GM19438 (cell line): ENCODE measurements around the gene GALNT10.
"Not testable (repeated sequence)": the region's sequence is repeated elsewhere in the genome, so short reads cannot be mapped to it uniquely, and the experiment has no call there.

Experiments
- ATAC-seq: cut with Tn5 transposase; IDR thresholded peaks from one replicate; pipeline ENCODE4 v1.9.1; 2021; ENCODE audit warnings: low read depth; ENCODE audit not compliant: unreplicated experiment

GALNT10 gene

DNA sequence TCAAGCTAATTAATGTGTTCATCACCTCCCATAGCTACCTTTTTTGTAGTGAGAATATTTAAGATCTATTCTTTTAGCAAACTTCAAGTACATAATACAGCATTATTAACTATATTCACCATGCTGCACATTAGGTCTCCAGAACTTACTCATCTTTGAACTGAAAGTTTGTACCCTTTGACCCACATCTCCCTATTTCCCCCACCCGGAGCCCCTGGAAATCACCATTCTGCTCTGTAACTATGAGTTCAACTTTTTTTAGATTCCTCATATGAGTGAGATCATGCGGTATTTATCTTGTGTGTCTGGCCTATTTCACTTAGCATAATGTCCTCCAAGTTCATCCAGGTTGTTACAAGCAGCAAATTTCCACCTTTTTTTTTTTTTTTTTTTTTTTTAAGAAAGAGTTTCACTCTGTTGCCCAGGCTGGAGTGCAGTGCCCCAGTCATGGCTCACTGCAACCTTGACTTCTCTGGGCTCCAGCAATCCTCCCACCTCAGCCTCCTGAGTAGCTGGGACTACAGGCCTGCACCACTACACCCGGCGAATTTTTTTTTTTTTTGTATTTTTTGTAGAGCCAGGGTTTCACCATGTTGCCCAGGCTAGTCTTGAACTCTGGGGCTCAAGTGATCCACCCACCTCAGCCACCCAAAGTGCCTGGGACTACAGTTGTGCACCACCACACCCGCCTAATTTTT lies 154.9 kb downstream of the GALNT10 start:
- no peak for ATAC-seq

DNA sequence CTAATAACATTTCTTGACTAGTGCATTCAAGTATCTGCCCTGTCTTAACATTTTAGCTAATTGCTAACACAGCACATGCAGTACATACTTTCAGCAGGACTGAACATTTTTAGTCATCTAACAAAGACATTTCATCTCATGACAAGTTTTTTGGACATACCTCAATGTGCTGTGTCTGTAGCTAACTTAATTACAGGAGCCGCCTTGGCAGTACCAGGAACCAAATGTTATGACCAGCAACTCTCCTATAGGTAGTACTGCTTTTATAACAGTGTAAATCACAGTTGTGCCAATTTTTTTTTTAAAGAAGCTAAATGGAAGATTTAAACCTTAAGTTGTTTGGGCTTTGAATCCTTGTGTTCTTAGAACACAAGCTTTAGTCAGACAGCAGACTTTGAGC lies 155.9 kb downstream of the GALNT10 start:
- no peak for ATAC-seq

DNA sequence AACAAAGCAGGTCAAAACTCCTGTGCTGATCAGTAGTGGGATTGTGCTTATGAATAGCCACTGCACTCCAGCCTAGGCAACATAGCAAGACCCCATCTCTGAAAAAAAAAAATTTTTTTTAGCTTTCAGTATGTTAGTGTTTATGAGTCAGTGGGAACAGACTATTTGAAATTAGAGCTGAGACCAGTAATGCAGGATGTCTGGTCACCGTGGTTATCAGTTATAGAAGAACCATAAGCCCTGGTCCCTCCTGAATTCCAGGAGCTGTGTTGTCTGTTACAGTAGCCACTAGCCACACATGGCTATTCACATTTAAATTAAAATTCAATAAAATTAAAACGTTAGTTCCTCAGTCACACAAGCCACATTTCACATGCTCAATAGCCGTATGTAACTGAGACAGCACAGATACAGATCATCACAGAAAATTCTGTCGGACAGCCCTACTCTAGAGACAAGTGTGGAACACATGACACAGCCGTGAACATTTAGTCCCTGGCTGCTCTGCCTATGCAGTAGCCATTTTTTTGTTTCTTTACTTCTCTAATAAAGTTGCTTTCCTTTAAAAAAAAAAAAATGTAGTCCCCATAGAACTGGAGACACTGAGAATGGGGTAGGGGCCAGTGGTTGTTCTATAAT lies 159.2 kb downstream of the GALNT10 start:
- ATAC-seq, result no peak

DNA sequence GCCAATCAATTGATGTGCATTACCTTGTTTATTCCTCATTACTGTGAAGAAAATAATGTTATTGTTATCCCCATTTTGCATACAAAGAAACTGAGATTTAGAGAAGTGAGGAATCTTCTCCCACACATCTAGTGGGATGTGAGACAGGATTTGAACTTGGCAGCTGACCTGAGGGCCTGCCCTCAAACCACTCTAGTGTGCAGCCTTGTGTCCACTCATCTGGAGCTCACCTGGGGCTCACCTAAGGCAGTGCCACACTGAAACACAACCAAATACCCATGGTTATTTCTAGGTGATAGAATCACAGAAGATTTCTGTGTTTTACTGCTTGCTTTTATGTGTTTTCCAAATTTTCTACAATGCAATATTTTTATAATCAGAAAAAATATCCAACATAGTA lies 160.6 kb downstream of the GALNT10 start:
- ATAC-seq, result no peak

DNA sequence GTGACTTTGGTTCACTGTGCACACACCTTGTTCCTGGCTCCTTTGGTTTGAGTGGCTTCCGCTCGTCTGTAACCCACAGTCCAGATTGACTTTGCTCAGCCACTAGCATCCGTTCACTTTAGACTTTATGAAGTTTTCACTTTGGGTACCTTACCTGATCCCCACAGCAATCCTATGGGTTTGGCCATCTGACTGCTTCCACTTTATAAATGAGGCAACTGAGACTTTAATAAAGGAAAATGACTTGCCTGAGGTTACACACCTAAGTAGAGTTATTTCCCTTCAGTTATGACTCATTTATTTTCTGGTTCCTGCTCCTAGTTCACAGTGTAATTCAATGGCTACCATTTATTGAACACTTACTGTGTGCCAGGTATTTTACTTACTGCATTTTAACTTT lies 161.0 kb downstream of the GALNT10 start:
- no peak for ATAC-seq

DNA sequence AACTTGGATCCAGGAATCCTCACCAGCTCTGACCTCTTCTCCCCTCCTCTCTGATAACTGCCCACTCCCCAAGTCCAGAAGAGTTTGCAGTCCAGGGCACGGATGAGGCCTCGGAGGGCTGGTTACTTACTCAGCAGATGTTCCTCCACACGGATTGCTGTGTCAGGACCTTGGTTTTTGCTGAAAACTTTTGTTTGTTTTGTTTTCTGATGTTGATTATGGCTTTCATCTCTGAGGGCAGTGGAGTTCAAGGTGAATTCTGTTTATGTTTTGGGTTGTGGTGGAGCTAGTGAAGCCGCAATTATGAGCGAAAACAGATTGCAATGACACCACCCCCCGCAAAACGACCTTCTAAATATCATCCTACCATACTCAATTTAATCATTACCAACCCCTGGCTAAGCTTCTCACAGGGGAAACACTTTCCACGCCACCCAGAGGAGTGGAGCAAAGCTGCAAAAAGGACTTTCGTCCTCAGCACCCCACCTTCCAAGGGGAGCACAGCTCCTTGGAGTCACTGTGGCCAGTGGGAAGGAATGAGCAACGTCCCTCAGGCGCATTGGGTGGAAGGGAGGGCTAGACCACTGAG lies 162.5 kb downstream of the GALNT10 start:
- ATAC-seq, result no peak

DNA sequence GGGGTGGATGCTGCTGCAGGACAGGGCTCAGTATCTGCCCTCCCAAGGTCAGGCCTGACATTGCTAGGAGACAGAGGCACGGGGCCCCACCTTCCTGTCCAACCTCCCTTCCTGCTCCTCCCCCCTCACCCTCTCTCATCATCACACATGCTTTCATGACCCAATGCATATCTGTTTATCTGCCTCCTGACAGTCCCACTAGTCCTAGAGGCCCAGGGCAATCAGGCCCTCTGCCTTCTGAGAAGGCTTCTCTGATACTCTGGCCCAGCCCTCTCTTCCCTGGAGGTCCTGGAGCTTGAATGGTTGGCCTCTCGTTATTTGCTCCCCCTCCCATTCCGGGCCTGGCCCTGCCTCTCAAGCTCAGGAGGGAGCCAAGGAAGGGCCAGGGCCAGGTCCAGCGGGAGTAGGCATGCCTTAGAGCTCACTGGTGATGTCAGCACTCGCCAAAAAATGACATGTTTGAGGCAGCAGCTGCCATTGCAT lies 164.6 kb downstream of the GALNT10 start:
- no peak for ATAC-seq

DNA sequence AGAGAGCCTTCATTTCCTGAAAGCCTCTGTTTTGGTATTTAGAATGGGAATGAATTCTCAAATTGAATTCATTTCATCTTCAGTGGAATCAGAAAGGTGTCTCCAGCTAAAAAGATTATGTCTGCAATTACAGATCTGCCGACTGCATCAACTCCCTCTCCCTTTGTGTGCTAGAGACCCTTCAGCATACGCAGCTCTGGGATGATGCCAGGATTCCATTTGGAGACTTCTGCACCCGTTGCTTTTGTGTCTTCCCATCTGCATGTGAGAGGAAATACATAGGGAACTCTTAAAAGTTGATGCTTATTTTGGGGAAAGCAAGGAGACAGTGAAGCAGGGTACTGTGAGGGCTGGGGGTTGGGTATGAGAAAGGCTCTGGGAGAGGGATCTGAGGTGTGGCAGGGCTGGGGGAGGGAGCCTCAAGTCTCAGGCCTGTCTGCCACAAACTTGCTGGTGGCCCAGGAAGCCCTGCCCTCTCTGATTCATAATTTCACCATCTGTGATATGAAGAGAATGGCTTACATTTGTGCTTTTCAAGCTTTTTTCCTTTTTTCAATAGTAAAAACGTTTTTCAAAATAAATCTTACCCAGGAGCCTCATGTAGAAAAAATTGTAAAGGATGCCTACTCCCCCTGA lies 165.6 kb downstream of the GALNT10 start:
- no peak for ATAC-seq

DNA sequence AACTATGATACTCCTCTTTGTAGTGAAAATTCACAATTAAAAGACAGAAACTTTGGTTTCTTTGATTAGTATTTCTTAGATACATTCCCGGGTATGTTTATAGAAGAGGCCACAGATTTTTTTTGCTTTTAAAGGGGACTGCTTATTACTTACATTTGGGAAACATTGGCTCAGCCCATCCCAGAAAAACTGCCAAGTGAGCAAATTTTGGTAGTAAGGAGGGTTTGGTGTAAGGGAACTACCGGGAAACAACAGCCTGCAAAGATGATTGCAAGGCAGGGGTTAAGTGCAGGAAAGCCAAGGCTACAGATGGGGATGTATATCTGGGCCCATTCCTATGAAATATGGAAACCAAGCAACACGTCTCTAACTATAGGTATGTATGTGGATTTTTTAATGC lies 166.4 kb downstream of the GALNT10 start:
- ATAC-seq, result no peak

DNA sequence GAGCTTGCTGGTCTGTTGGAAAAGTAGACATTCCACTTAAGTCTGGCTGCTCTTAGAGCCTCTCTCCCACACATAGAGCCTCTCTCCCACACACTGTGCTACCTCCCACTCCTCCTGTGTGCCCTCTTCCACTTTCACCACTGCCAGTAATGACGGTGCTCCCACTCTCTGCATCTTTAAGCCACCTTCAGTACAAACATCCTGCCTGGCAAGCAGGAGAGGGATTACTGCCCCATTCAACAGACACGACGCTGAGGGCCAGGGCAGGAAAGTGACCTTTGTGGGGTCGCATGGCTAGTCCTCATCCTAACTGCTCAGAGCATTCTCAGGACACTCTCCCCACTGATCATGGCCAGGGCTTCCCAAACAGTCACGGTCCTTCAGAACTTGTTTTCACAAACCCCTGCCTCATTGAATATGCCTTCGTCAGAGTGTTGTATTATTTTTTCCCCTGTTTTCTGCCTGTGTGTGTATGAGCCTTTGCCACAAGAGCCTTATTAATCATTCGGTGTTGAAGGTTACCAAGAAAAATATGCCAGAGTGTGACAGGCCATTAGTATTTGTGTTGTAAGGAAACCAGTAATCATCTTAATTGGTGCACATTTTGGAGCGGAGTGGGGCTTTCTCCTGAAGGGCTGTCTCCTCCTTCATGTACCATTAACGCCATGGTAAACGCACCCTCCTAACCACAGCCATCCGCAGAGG lies 168.1 kb downstream of the GALNT10 start:
- no peak for ATAC-seq

DNA sequence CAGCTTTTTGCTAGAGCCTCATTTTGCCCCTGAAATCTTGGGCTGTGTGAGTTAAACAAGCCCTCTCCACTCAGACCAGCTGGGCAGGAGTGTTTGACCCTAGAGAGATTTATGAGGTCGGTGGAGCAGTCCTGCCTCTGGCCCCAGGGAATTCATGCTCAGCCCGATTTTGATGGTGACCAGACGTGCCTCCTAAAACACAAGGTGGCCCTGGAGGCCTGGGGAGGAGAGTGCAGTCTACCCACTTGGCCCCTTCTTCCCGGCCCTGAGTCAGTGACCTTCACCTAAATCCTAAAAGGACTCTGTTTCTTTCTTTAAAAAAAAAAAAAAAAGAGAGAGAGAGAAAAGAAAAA lies 168.7 kb downstream of the GALNT10 start:
- no peak for ATAC-seq

DNA sequence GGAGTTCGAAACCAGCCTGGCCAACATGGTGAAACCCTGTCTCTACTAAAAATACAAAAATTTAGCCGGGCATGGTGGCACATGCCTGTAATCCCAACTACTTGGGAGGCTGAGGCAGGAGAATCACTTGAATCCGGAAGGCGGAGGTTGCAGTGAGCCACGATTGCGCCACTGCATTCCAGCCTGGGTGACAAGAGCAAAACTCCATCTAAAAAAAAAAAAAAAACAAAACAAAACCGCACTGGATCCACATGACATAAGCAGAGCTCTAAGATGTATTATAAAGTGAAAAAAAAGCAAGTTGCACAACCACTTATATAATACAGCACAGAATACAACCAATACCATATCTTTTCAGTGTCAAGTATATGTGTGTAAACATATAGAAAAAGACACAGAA lies 169.7 kb downstream of the GALNT10 start:
- not testable (repeated sequence) for ATAC-seq

DNA sequence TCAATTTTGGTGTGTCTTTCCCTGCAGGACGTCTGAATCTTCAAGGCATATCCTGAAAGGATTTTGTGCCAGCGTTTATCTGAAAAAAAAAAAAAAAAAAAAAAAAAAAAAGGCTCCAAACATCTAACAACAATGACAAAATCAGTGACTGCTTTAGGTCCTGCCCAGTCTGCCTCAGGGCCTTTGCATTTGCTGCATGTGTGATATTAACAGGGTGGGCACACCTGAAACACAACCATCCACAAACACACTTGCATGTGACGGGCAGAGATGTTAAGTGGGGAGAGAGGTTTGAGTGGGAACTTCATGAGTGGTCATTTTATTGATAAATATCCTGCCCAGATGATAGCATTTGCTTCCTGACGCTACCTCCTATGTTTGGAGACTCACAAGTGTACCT lies 172.9 kb downstream of the GALNT10 start:
- no peak for ATAC-seq

DNA sequence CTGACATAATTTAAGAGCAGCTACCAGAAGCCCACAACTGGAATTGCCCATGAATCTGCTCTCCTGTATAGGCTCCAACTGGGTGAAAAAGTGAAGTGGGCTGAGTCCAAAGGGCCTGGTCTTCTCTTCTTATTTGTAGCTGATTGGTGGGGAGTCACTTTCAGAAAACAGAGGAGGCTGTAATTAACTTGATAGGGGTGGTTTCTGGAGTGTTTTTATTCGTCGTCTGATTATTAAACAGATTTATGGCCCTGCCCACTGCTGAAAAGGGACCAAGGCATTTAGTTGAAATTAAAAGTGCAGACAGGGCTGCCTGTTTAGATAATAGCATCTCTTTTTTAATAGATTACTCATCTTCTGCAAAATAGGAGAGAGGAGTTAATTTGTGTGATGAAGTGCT lies 174.2 kb downstream of the GALNT10 start:
- ATAC-seq, result no peak

DNA sequence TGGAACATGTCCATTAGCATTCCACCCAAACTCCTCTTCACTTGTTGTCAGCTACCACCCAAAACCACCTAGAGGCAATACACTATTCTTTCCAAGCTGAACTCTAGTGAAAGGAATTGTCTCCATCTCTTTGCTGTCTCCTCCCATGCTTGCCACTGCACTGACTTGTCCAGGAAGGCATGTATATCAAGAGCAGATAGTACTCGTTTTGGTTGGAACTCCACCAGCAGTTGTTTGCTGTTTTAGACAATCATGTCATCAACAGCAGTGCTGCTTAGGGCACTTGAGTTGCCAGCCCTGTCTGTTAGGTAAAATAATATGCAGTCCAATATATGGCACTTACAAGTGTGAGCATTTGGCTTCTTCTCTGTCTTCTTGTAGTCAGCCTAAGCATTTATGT lies 175.3 kb downstream of the GALNT10 start:
- no peak for ATAC-seq

DNA sequence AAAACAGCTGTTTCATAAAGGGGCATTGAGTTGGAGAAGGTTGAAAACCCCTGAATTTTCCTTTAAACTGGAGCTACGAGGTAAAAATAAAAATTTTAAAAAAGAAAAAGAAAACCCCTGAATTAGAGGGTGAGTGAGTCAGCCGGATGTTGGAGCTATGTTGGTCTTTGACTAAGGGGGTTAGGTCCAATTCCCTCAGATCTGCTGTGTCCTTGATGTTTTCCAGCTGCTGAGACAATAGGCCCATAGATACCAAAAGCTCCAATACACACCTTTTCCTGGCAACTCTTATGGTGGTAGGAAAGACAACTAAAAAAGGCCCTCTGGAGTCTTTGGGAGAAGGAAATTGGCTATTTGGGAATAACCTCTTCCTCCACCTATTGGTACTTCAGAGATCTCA lies 175.8 kb downstream of the GALNT10 start:
- ATAC-seq, result no peak

DNA sequence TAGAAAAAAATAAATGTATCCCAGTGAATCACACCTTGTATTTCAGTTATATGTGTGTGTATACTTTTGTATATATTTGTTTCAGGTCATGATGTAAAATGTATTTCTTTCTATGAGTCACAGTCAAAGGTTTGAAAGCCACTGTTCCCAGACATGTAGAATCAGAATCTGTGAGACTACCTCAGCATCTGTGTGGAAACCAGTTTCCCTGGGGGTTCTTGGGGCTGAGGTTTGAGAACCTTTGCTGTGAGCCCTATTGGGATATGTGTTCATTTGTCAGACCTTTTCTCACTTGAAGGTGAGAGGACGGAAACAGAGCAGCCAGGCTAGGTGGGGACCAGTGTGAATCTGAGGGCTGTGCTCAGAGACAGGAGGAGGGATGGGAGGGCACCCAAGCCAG lies 176.6 kb downstream of the GALNT10 start:
- ATAC-seq, result no peak

DNA sequence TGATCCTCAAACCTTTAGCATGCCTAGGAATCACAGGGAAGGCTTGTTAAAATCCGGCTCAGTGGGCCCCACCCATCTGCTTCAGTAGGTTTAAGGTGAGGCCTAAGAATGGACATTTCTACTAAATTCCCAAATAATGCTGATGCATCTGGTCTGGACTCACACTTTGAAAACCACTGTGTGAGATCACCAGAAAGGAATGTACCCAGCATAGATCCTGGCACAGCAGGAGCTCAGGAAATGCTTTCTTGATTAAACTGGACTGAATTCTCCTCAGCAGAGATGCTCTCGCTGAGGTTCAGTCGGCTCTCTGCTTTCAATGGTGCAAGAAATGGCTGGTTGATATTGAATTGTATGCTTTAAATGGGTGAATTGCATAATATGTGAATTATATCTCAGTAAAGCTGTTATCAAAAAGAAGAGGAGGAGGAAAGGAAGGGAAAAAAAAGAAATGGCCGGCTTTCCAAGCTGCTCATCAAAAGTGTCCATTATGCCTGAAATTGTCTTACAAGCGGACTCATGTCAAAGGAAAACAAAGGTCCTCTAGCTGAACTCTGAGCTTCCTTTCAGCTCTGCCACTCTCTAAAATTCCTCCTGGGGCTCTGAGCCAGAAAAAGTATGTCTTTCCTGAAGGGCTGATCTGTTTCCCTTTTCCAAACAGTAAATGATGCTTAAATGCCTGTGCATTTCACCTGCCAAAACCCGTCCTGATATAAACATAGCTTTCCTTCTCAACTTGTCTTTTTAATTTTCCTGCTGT lies 177.7 kb downstream of the GALNT10 start:
- no peak for ATAC-seq

DNA sequence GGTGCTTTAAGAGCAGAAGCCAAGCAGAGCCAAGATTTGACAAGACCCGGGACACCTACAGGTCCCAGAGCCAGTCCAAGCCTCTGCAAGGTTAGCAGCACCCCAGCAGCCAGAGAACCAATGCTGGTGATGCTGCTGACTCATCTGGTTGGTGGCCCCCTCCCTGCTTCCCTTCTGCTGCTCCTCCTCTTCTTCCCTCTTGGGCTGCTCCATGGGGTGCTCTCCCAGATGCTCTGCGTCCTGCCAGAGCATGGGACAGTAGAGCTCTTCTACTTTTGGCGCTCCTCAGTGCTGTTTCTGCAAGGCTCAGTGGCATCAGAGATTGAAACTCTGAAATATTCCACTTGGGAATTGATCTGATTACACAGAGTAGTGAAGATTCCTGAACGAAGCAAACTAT lies 179.1 kb downstream of the GALNT10 start:
- ATAC-seq, result no peak

DNA sequence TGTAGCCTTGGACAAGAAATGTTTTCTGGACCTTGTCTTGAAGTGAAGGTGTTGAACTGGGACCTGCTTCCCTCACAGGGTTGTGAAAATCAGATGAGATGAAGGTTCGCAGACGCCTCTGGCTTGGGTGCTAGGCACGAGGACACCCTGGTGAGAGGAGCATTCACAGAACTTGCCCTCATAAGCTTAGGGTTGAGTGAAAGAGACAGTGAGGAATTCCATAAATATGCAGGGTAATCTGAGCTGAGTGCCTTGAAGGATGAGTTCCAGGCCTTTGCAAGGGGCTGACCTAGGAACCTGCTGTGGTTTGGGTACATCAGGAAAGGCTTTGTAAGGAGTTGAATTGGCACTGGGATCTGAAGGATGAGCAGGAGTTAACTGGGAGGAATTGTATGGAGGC lies 179.6 kb downstream of the GALNT10 start:
- no peak for ATAC-seq
